WERI-Rb-1 (cell line): ENCODE data around the gene IFNA4.
"Not testable (repeated sequence)": the region's sequence is repeated elsewhere in the genome, so short reads cannot be mapped to it uniquely, and the experiment has no call there.

Experiments used
- DNase-seq: peaks from one replicate; pipeline ENCODE4 v3.0.0-alpha.2; 2020
- H3K27ac ChIP-seq: fragments of 250-450 bp; sonication (Bioruptor Pico); 2 replicates; pipeline ENCODE4 v1.5.1; 2020; ENCODE audit warnings: mild to moderate bottlenecking, moderate library complexity
- H3K27me3 ChIP-seq: fragments of 250-450 bp; sonication (Bioruptor Pico); 2 replicates; pipeline ENCODE4 v1.5.1; 2021; ENCODE audit warnings: mild to moderate bottlenecking, low read depth, moderate library complexity; ENCODE audit not compliant: insufficient read depth, severe bottlenecking
- H3K36me3 ChIP-seq: fragments of 250-450 bp; sonication (Bioruptor Pico); 2 replicates; pipeline ENCODE4 v1.5.1; 2020; ENCODE audit warnings: mild to moderate bottlenecking, moderate library complexity
- H3K4me3 ChIP-seq: 2 replicates; pipeline ENCODE4 v1.5.1; 2011; ENCODE audit warnings: low read depth, mild to moderate bottlenecking, control low read depth, low read length
- H3K9me3 ChIP-seq: fragments of 250-450 bp; sonication (Bioruptor Pico); 2 replicates; pipeline ENCODE4 v1.5.1; 2021; ENCODE audit warnings: mild to moderate bottlenecking, moderate library complexity; ENCODE audit not compliant: severe bottlenecking
- CTCF ChIP-seq: IDR thresholded peaks from 2 replicates; pipeline ENCODE4 v1.5.1; 2011; ENCODE audit warnings: low read depth, mild to moderate bottlenecking, control low read depth, inconsistent platforms, low read length

Gene IFNA4

GRCh38 chr9:21213411-21214326 lies 26.3 kb upstream of the IFNA4 start:
- H3K9me3 ChIP-seq, H3K27me3 ChIP-seq, H3K27ac ChIP-seq, DNase-seq, H3K36me3 ChIP-seq, H3K4me3 ChIP-seq: not testable (repeated sequence)
- TF ChIP-seq CTCF: peak; percentile 56

- H3K4me3 ChIP-seq, H3K27me3 ChIP-seq, H3K27ac ChIP-seq, DNase-seq, H3K36me3 ChIP-seq, H3K9me3 ChIP-seq: not testable (repeated sequence)
These were observed 24.8 kb upstream of the IFNA4 start for GRCh38 chr9:21212160-21212559.

- not testable (repeated sequence) for DNase-seq, H3K9me3 ChIP-seq, H3K36me3 ChIP-seq, H3K4me3 ChIP-seq, H3K27ac ChIP-seq, H3K27me3 ChIP-seq
These were observed 23.4 kb upstream of the IFNA4 start for GRCh38 chr9:21210782-21211181.

GRCh38 chr9:21210311-21210710 lies 22.9 kb upstream of the IFNA4 start:
- no peak for TF ChIP-seq CTCF
- H3K9me3 ChIP-seq: no peaks in the 10 kb centered on the region
- H3K36me3 ChIP-seq: no peaks in the 10 kb centered on the region
- no peak for DNase-seq
- no peak overlapping the region for H3K27ac ChIP-seq
- H3K27me3 ChIP-seq: peaks cover 7% of the 10 kb centered on the region
- H3K4me3 ChIP-seq: no peak overlapping the region

GRCh38 chr9:21207043-21207442 lies 19.7 kb upstream of the IFNA4 start, which contains the start of gene IFNA10:
TSS of gene IFNA10 (minus strand) at chr9:21207143. CDS start at chr9:21207097, 46 bp downstream.
- H3K4me3 ChIP-seq, H3K27ac ChIP-seq, H3K27me3 ChIP-seq, H3K36me3 ChIP-seq, H3K9me3 ChIP-seq, DNase-seq: not testable (repeated sequence)

GRCh38 chr9:21205204-21205603 lies 17.8 kb upstream of the IFNA4 start:
- Histone ChIP-seq H3K4me3 (no peak overlapping the region), H3K27ac (no peak overlapping the region), H3K36me3 (no peaks in the 10 kb centered on the region), H3K9me3 (no peaks in the 10 kb centered on the region), H3K27me3 (no peaks in the 10 kb centered on the region)
- no peak for TF ChIP-seq CTCF
- no peak for DNase-seq

- H3K36me3 ChIP-seq, DNase-seq, H3K9me3 ChIP-seq, H3K4me3 ChIP-seq, H3K27ac ChIP-seq, H3K27me3 ChIP-seq: not testable (repeated sequence)
These were observed 14.7 kb upstream of the IFNA4 start, which contains the start of gene IFNA7 for GRCh38 chr9:21202105-21202504. TSS of gene IFNA7 (minus strand) at chr9:21202205. CDS start at chr9:21202165, 40 bp downstream.
